ENCODE results near the gene BAZ2B. TPM values are rescaled to one million over a fixed set of nuclear protein-coding genes. Genes with fewer than 3 reads are reported as not detected.

The BAZ2B gene
- total and polyA plus RNA-seq, 2 of the 13 experiments (the other 11 are each of a cell fraction or from before 2014, with no cell fraction given) = 14.0 to 15.1 TPM

DNA sequence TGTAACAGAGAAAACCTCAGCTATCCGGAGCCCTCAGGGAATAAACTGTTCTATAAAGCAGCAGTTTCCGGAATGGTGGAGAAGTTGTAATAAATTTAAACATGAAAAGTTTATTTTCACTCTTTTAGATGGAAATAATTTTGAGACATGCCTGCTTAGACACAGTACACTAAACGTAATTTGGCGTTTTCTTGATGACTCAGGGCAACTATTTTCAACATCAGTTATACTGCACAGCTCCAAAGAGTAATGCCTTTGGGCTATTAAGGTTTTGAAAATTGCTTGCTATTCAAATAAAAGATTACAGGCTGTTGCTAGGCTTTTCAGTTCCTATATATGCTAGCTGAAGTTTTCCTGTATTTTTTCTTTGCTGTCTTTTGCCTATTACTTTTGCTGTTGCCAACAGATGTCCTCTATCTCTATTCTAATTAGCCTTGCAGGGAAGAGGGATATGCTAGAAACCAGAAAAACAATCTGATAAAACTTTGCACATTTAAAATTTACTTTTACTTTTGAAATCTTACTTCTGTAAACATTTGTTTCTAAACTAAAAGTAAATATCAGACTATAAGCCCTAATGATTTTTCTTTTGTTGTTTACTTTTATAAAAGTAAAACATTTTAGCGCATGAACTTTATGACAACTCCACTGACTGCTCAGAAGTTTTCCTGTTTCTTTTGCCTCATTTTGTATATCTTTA lies 216.5 kb downstream of the BAZ2B start:
- no TSS peak for BruUV-seq (replicated peaks)
- no peaks in the 10 kb centered on the region for H3K79me2 ChIP-seq (ENCODE audit: insufficient read depth, low read length)
- intact Hi-C loops (cut with micrococcal nuclease; ENCODE audit: unreplicated experiment) = loop anchor here (5.0 kb wide), 1 partner anchor 1467 kb away; no protein-coding TSS in a partner anchor
- ChIA-PET CTCF (ENCODE audit: low intra/inter-chr PET ratio, low total read pairs) (no interaction called here), POLR2A (no interaction called here)
- in situ Hi-C loops (cut with HindIII; ENCODE audit: extremely low pct_ligation_motif_present, low pct_unique_long_range_greater_than_20kb) = no loop called here
- no peak overlapping the region; the same call in 1 of the 2 replicates for H3K4me2 ChIP-seq (ENCODE audit: low read depth, low read length)
- H3K9ac ChIP-seq (ENCODE audit: insufficient read depth, low read depth, low read length) = no peak overlapping the region
- H3K27ac ChIP-seq (ENCODE audit: extremely low read length, insufficient read depth, low read length) = peak overlapping the region; percentile 10
- ATAC-seq = peak; percentile 71
- no peaks in the 10 kb centered on the region for H3K36me3 ChIP-seq (replicated peaks in 1 of 2; ENCODE audit: control insufficient read depth in 1 of 2, insufficient read depth in 2 of 2, low read length in 2 of 2)
- no peaks in the 10 kb centered on the region for H3K9me3 ChIP-seq (ENCODE audit: low read length)
- H2AFZ ChIP-seq (ENCODE audit: low read length) = no peak overlapping the region
- H4K20me1 ChIP-seq (ENCODE audit: insufficient read depth, low read length) = no peaks in the 10 kb centered on the region
- FAIRE-seq = no peak
- no peaks in the 10 kb centered on the region for H3K27me3 ChIP-seq (ENCODE audit: control insufficient read depth in 1 of 2, insufficient read depth in 2 of 2, low read length in 2 of 2)
- 66% methylated on average over 5 of the region's 5 CpGs for WGBS (ENCODE audit: low lambda C conversion rate)
- peaks cover 34% of the 10 kb centered on the region for H3K4me1 ChIP-seq (ENCODE audit: insufficient read depth, low read length)
- no peak for DNase-seq (ENCODE audit: low spot score)
- H3K4me3 ChIP-seq (replicated peaks in 1 of 3; ENCODE audit: insufficient read depth in 1 of 3, low read depth in 2 of 3, low read length in 3 of 3) = no peak overlapping the region
- TF ChIP-seq ZNF207 (IDR thresholded peaks at IDR 0.05; ENCODE audit: borderline replicate concordance) (no peak), CENPT (CRISPR knock-in tag; IDR thresholded peaks at IDR 0.05; ENCODE audit: low read depth) (no peak), NFE2L2 (IDR thresholded peaks at IDR 0.05; ENCODE audit: low read length) (no peak), SATB2 (CRISPR knock-in tag; IDR thresholded peaks at IDR 0.05) (no peak), THYN1 (CRISPR knock-in tag; IDR thresholded peaks at IDR 0.05; ENCODE audit: borderline replicate concordance, low read depth) (no peak), NFYC (CRISPR knock-in tag; IDR thresholded peaks at IDR 0.05) (peak; percentile 13; the same call in 1 of the 2 replicates), ZNF205 (CRISPR knock-in tag; IDR thresholded peaks at IDR 0.05) (no peak), FOXA1 (IDR thresholded peaks at IDR 0.05) (peak; percentile 57; the same call in 1 of the 2 replicates), FOXA1 (CRISPR knock-in tag; IDR thresholded peaks at IDR 0.05) (no peak), SIX4 (CRISPR knock-in tag; IDR thresholded peaks at IDR 0.05) (no peak), ZNF75D (CRISPR knock-in tag; IDR thresholded peaks at IDR 0.05; ENCODE audit: borderline replicate concordance) (no peak), PHB2 (IDR thresholded peaks at IDR 0.05; ENCODE audit: partially characterized antibody) (no peak), PTBP1 (IDR thresholded peaks at IDR 0.05; ENCODE audit: low read depth, low read length, poor library complexity, severe bottlenecking) (no peak), ZSCAN21 (CRISPR knock-in tag; IDR thresholded peaks at IDR 0.05; ENCODE audit: borderline replicate concordance) (no peak), U2AF1 (optimal IDR thresholded peaks at IDR 0.05; ENCODE audit: low read depth, low read length) (no peak), ZNF780A (CRISPR knock-in tag; IDR thresholded peaks at IDR 0.05) (no peak), MAZ (IDR thresholded peaks at IDR 0.05; ENCODE audit: borderline replicate concordance, low read depth, low read length) (no peak), MAZ (CRISPR knock-in tag; IDR thresholded peaks at IDR 0.05; ENCODE audit: low read depth) (no peak), RBAK (CRISPR knock-in tag; IDR thresholded peaks at IDR 0.05) (no peak), ZNF761 (CRISPR knock-in tag; conservative IDR thresholded peaks at IDR 0.05) (no peak)
- TF ChIP-seq, protein P1, sequence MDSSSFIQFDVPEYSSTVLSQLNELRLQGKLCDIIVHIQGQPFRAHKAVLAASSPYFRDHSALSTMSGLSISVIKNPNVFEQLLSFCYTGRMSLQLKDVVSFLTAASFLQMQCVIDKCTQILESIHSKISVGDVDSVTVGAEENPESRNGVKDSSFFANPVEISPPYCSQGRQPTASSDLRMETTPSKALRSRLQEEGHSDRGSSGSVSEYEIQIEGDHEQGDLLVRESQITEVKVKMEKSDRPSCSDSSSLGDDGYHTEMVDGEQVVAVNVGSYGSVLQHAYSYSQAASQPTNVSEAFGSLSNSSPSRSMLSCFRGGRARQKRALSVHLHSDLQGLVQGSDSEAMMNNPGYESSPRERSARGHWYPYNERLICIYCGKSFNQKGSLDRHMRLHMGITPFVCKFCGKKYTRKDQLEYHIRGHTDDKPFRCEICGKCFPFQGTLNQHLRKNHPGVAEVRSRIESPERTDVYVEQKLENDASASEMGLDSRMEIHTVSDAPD (CRISPR knock-in tag; IDR thresholded peaks at IDR 0.05) = no peak
- TF ChIP-seq, protein P2, sequence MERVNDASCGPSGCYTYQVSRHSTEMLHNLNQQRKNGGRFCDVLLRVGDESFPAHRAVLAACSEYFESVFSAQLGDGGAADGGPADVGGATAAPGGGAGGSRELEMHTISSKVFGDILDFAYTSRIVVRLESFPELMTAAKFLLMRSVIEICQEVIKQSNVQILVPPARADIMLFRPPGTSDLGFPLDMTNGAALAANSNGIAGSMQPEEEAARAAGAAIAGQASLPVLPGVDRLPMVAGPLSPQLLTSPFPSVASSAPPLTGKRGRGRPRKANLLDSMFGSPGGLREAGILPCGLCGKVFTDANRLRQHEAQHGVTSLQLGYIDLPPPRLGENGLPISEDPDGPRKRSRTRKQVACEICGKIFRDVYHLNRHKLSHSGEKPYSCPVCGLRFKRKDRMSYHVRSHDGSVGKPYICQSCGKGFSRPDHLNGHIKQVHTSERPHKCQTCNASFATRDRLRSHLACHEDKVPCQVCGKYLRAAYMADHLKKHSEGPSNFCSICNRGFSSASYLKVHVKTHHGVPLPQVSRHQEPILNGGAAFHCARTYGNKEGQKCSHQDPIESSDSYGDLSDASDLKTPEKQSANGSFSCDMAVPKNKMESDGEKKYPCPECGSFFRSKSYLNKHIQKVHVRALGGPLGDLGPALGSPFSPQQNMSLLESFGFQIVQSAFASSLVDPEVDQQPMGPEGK (CRISPR knock-in tag; IDR thresholded peaks at IDR 0.05) = no peak
- TF ChIP-seq, protein P3, sequence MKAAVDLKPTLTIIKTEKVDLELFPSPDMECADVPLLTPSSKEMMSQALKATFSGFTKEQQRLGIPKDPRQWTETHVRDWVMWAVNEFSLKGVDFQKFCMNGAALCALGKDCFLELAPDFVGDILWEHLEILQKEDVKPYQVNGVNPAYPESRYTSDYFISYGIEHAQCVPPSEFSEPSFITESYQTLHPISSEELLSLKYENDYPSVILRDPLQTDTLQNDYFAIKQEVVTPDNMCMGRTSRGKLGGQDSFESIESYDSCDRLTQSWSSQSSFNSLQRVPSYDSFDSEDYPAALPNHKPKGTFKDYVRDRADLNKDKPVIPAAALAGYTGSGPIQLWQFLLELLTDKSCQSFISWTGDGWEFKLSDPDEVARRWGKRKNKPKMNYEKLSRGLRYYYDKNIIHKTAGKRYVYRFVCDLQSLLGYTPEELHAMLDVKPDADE (CRISPR knock-in tag; IDR thresholded peaks at IDR 0.05) = no peak
